Activated CD8-positive, alpha-beta memory T cell treated with anti-CD3 and anti-CD28 coated beads, Interleukin-2, amount 50 U/mL, for 1 hour (primary cell): ENCODE results near the gene TMTC2.

ENCODE experiments used
- DNase-seq: peaks from one replicate; pipeline ENCODE4 v3.0.0-alpha.2; 2020; ENCODE audit errors: extremely low read depth

Gene TMTC2

DNA sequence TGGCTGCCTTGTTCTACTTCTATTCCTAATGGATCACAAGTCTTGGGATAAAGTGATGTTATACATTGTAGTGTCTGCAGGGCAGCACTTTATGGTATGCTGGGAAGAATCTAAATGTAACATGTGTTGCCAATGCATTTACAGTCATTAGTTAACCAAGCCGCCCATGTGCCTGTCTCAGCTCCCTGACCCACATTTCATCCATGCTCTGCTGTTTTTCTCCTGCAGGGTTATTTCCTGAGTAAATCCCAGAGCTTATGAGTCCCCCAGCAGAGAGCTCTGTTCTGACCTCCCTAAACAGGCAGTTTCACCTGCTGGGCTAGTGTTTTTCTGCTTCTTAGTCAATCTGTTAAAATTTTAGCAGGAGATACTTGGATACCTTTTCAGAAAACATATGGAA lies 4.4 kb upstream of the TMTC2 start:
- DNase-seq, result no peak

- DNase-seq, result no peak
Measured at GRCh38 chr12:82682851-82683261, 3.9 kb upstream of the TMTC2 start.

GRCh38 chr12:82685790-82686167 lies 927 bp upstream of the TMTC2 start:
- peak; percentile 72 for DNase-seq

DNA sequence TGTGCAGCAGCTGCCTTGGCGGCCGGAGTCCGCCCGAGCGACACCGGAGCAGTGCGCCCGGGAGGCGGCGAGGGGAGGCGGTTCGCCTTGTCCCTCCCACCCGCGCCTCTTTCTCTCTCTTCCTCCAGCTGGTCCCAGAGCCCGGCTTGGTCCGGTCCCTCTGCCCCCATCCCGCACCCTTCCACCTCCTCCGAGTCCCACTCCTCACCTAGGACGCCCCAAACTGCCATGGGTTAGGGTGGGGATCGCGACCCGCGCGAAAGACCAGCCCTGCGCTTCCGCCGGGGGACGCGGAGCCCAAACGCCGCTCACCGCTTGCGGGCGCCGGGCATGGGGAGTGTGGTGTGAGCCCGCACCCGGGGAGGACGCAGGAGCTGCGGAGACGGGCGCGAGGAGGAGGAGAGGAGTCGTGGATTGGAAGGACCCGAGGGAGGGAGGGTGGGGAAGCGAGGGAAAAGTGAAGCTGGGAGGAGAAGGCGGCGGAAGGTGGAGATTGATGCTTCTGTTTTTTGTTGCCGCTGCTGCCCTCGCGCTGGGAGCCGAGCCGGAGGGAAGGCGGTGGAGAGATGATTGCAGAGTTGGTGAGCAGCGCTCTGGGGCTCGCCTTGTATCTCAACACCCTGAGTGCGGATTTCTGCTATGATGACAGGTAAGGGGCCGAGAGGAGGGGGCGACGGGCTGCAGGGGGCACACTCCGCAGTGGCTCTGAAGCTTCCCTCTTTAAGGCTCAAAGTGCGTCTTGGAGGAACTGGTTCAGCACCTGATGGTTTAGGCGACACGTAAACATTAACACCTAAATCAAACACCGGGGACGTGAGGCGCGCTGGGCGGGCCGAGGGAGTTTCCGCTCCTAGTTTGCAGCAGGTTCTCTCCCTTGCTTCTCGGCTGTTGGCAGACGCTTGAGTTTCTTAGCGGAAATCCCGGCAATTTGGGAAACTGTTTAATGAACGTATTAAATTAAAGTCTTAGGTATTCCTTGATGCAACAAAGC lies 610 bp downstream of the TMTC2 start:
- no peak for DNase-seq

DNA sequence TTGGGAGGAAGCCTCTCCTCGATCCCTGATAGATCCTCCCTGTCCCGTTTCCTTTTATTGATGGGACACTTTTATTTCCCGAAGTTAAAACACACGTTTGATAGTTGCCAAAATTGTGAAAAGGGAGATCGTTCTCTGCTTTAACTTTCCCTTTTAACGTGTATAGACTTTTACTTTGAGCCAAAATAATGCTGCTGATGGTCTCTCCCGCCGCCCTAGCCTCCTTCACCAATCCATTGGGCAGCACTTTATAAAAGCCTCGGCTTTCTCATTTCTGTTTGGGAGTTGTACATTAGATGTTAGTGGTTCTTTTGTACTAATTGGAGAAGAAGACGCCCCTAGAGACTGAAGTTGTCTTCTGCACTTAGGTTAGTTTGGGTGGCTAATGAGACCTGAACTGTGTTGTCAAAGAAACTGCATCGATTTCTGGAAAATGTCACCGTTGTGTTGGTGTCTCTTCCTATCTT lies 1.4 kb downstream of the TMTC2 start:
- DNase-seq, result no peak

DNA sequence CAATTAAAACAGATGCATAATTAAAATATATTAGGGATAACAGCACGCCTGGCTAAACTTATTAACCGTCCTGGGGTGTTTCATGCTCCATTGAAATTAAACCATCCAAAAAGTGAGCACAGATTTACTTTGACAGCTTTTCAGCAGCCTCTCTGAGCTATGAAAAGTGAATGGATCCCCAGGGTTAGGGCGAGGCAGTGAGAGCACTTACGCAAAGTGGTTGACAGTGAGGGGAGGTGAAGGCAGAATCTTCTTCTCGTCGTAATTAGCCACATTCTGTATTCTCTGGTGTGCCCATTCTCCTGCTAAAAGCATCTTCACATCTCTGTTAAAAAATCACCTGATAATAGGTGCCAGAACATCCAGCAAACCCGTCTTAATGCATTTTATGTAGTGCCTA lies 1.9 kb downstream of the TMTC2 start:
- no peak for DNase-seq

- DNase-seq, result no peak
Measured at GRCh38 chr12:82690006-82690405, 3.3 kb downstream of the TMTC2 start.

- DNase-seq, result no peak
Measured at GRCh38 chr12:82691513-82691912, 4.8 kb downstream of the TMTC2 start.

- no peak for DNase-seq
Measured at GRCh38 chr12:82694276-82694675, 7.6 kb downstream of the TMTC2 start.

- DNase-seq, result no peak
Measured at GRCh38 chr12:82694970-82695369, 8.3 kb downstream of the TMTC2 start.

GRCh38 chr12:82695531-82695930 lies 8.8 kb downstream of the TMTC2 start:
- DNase-seq, result no peak

DNA sequence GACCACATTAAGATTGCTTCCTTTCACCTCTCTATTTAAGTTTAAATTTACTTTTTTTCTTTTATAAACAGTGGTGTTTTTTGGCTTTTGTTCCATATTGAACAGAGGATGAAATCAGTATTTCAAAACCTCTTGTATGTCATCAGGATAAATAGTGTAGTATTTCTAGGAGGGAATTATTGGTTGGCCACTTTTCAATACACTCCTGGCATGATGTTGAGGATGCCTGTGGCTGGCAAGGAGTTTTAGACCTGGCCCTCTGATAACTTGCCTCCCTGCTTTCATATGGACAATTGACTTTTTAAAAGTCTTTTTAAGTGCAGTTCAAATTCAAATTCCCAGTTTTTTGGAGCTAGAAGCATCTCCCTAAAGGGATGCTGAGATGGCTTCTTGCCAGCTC lies 9.8 kb downstream of the TMTC2 start:
- no peak for DNase-seq

GRCh38 chr12:82698708-82699564 lies 12.2 kb downstream of the TMTC2 start:
- DNase-seq, result no peak

DNA sequence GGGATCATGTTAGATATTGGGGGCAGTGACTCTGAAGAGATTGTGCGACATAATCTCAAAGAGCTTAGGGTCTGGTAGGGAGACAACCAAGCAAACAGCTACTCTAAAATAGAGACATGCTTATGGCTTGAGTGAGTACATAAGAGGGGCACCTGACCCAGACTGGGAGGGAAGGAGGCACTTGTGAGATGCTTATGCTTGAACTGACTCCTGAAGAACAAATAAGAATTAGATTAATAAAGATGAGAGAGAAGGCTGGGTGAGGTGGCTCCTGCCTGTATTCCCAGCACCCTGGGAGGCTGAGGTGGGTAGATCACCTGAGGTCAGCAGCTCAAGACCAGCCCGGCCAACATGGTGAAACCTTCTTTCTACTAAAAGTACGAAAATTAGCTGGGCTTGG lies 19.1 kb downstream of the TMTC2 start:
- no peak for DNase-seq

DNA sequence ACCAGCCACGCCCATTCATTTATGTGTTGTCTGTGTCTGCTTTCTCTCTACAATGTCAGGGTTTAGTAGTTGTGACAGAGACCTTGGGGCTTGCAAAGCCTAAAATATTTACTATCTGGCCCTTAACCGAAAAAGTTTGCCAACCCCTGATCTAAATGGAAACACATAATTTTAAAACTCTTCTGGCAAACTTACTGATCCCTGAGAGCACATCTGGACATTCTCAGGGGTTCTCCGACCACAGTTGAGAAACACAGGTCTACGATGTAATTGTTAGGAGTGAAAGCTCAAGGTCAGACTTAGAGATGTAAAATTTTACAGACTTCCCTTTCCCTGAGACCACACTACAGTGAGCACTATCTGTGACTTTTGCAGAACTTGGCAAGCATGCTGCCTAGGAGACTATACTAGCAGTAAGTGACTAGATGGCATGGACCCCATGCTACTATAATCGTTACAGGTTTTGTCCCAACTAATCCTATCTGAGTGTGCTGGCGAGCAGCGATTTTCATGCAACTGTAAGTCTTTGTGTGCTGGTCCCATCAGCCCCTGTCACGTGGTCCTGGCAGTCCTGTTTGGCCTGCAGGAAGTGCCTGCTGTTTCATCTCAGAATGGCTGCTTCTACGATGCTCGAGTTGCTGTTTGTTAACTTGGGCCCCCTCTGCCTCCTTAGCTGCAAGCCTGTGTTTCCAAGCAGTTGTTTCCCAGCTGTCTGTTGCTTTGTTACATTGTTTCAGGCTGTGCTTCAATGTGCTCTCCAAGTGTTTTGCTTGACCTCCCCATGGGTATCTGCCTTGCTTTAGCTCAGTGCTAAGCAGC lies 21.6 kb downstream of the TMTC2 start:
- no peak for DNase-seq

GRCh38 chr12:82709794-82710355 lies 23.2 kb downstream of the TMTC2 start:
- DNase-seq, result no peak

GRCh38 chr12:82710741-82711140 lies 24.0 kb downstream of the TMTC2 start:
- DNase-seq, result no peak

GRCh38 chr12:82714427-82714826 lies 27.7 kb downstream of the TMTC2 start:
- DNase-seq, result no peak

DNA sequence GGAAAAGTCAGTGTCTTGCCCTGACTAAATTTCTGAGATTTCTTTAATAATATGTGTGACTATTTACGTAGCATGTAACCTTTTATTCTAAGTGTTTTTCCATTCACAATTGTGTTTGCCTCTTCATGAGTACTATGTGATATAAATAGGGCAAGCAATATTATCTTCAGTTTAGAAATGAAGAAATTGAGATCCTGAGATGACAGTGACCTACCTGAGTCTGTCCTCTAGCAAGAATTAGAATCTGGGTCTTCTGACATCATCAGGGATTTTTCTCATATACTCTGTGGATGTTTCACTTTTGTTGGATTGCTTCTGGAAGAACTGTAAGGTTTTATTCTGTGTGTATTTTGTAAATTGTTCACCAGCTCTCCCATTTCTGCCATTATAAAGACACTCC lies 35.0 kb downstream of the TMTC2 start:
- no peak for DNase-seq

DNA sequence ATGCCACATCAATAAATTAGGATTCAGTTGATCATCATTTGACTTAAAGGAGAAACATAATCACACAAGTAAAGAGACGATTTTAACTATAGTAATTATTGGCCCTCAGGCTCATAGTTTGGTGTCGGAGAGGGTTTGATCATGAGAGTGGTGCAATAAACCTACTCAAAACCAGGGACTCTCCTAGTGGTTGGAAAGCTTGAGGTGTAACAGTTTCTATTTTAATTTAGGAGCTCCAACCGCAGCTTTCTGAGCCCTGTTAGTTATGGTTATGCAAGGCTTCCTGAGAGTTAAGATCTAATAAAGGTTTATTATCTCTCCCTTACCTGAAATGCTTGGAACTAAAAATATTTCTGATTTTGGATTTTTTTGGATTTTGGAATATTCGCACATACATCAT lies 36.4 kb downstream of the TMTC2 start:
- DNase-seq, result no peak

- DNase-seq, result no peak
Measured at GRCh38 chr12:82723891-82724290, 37.2 kb downstream of the TMTC2 start.
